HEK293 (cell line): Measurements from ENCODE around the gene C1orf21.

Source experiments
- BCL11B ChIP-seq: fragments of 450-650 bp; formaldehyde crosslinking; IDR thresholded peaks from 2 replicates; pipeline ENCODE4 v1.5.1; 2016; ENCODE audit warnings: low read depth, missing biosample characterization, missing genetic modification characterization
- IKZF3 ChIP-seq: fragments of 450-650 bp; IDR thresholded peaks from 2 replicates; pipeline ENCODE4 v1.5.0; 2018; ENCODE audit warnings: missing biosample characterization, mild to moderate bottlenecking, missing genetic modification characterization, moderate library complexity
- MEIS1 ChIP-seq: sonication (generic); formaldehyde crosslinking; IDR thresholded peaks from 2 replicates; pipeline ENCODE4 v1.8.1; 2022; ENCODE audit warnings: missing genetic modification reagents, mild to moderate bottlenecking, borderline replicate concordance
- OVOL3 ChIP-seq: fragments of 450-650 bp; formaldehyde crosslinking; IDR thresholded peaks from 2 replicates; pipeline ENCODE4 v1.5.1; 2016; ENCODE audit warnings: missing biosample characterization, missing genetic modification characterization
- SCRT2 ChIP-seq: fragments of 450-650 bp; formaldehyde crosslinking; IDR thresholded peaks from 2 replicates; pipeline ENCODE4 v1.5.1; 2016; ENCODE audit warnings: missing biosample characterization, missing genetic modification characterization
- ZBTB1 ChIP-seq: fragments of 450-650 bp; formaldehyde crosslinking; IDR thresholded peaks from 2 replicates; pipeline ENCODE4 v1.5.1; 2016; ENCODE audit warnings: missing biosample characterization, missing genetic modification characterization
- ZNF211 ChIP-seq: fragments of 450-650 bp; formaldehyde crosslinking; IDR thresholded peaks from 2 replicates; pipeline ENCODE4 v1.5.1; 2016; ENCODE audit warnings: low read depth, missing biosample characterization, missing genetic modification characterization
- ZNF23 ChIP-seq: fragments of 450-650 bp; formaldehyde crosslinking; IDR thresholded peaks from 2 replicates; pipeline ENCODE4 v1.5.1; 2016; ENCODE audit warnings: missing biosample characterization, missing genetic modification characterization, borderline replicate concordance
- ZNF274 ChIP-seq, 2 experiments: fragments of 200-500 bp in 1 of 2; fragments of 450-650 bp in 1 of 2; sonication (Bioruptor generic) in 1 of 2; formaldehyde crosslinking in 1 of 2; IDR thresholded peaks; 2 replicates each; pipeline versions ENCODE4 v1.5.1 to v1.6.1; 2014 to 2016; ENCODE audit warnings: borderline replicate concordance in 1 of 2, inconsistent platforms in 1 of 2, low read length in 1 of 2, missing biosample characterization in 1 of 2, missing genetic modification characterization in 1 of 2
- ZNF302 ChIP-seq: fragments of 450-650 bp; formaldehyde crosslinking; IDR thresholded peaks from 2 replicates; pipeline ENCODE4 v1.5.1; 2016; ENCODE audit warnings: missing biosample characterization, missing genetic modification characterization, low read depth
- ZNF394 ChIP-seq: fragments of 450-650 bp; formaldehyde crosslinking; IDR thresholded peaks from 2 replicates; pipeline ENCODE4 v1.5.1; 2016; ENCODE audit warnings: missing biosample characterization, missing genetic modification characterization, mild to moderate bottlenecking, moderate library complexity, borderline replicate concordance
- ZNF426 ChIP-seq: fragments of 450-650 bp; formaldehyde crosslinking; IDR thresholded peaks from 2 replicates; pipeline ENCODE4 v1.5.1; 2017; ENCODE audit warnings: missing biosample characterization, missing genetic modification characterization, mild to moderate bottlenecking, inconsistent platforms, moderate library complexity
- ZNF510 ChIP-seq: fragments of 450-650 bp; formaldehyde crosslinking; IDR thresholded peaks from 2 replicates; pipeline ENCODE4 v1.5.1; 2018; ENCODE audit warnings: mild to moderate bottlenecking, missing genetic modification characterization, missing biosample characterization; ENCODE audit not compliant: insufficient replicate concordance
- ZNF514 ChIP-seq: fragments of 450-650 bp; formaldehyde crosslinking; IDR thresholded peaks from 2 replicates; pipeline ENCODE4 v1.5.1; 2016; ENCODE audit warnings: missing biosample characterization, missing genetic modification characterization
- ZNF529 ChIP-seq: fragments of 450-650 bp; formaldehyde crosslinking; IDR thresholded peaks from 2 replicates; pipeline ENCODE4 v1.5.1; 2017; ENCODE audit warnings: missing genetic modification characterization, missing biosample characterization; ENCODE audit not compliant: insufficient replicate concordance
- ZNF623 ChIP-seq: fragments of 450-650 bp; formaldehyde crosslinking; IDR thresholded peaks from 2 replicates; pipeline ENCODE4 v1.5.1; 2016; ENCODE audit warnings: missing biosample characterization, missing genetic modification characterization
- ZNF626 ChIP-seq: fragments of 450-650 bp; sonication (Bioruptor Pico); formaldehyde crosslinking; IDR thresholded peaks from 2 replicates; pipeline ENCODE4 v1.5.1; 2018; ENCODE audit warnings: missing biosample characterization, missing genetic modification characterization, inconsistent platforms
- ZNF629 ChIP-seq: fragments of 450-650 bp; formaldehyde crosslinking; IDR thresholded peaks from 2 replicates; pipeline ENCODE4 v1.5.1; 2017; ENCODE audit warnings: missing biosample characterization, missing genetic modification characterization
- ZSCAN30 ChIP-seq: fragments of 450-650 bp; IDR thresholded peaks from 2 replicates; pipeline ENCODE4 v1.5.1; 2018; ENCODE audit warnings: missing biosample characterization, mild to moderate bottlenecking, missing genetic modification characterization, moderate library complexity
- TF ChIP-seq, protein P1 (sequence below): fragments of 450-650 bp; formaldehyde crosslinking; IDR thresholded peaks from 2 replicates; pipeline ENCODE4 v1.5.1; 2016; ENCODE audit warnings: missing biosample characterization, missing genetic modification characterization
- TF ChIP-seq, protein P2 (sequence below): fragments of 450-650 bp; formaldehyde crosslinking; IDR thresholded peaks from 2 replicates; pipeline ENCODE4 v1.5.1; 2017; ENCODE audit warnings: missing biosample characterization, missing genetic modification characterization
- TF ChIP-seq, protein P3 (sequence below): fragments of 450-650 bp; formaldehyde crosslinking; IDR thresholded peaks from 2 replicates; pipeline ENCODE4 v1.5.1; 2016; ENCODE audit warnings: missing biosample characterization, missing genetic modification characterization
- TF ChIP-seq, protein P4 (sequence below): fragments of 450-650 bp; IDR thresholded peaks from 2 replicates; pipeline ENCODE4 v1.5.1; 2018; ENCODE audit warnings: missing biosample characterization, missing genetic modification characterization
- TF ChIP-seq, protein P5 (sequence below): fragments of 450-650 bp; formaldehyde crosslinking; IDR thresholded peaks from 2 replicates; pipeline ENCODE4 v1.5.1; 2016; ENCODE audit warnings: missing biosample characterization, missing genetic modification characterization
- TF ChIP-seq, protein P6 (sequence below): fragments of 450-650 bp; formaldehyde crosslinking; IDR thresholded peaks from 2 replicates; pipeline ENCODE4 v1.5.1; 2017; ENCODE audit warnings: missing biosample characterization, missing genetic modification characterization
- TF ChIP-seq, protein P7 (sequence below): fragments of 450-650 bp; formaldehyde crosslinking; IDR thresholded peaks from 2 replicates; pipeline ENCODE4; 2016; ENCODE audit warnings: missing biosample characterization, missing genetic modification characterization
- TF ChIP-seq, protein P8 (sequence below): fragments of 450-650 bp; formaldehyde crosslinking; IDR thresholded peaks from 2 replicates; pipeline ENCODE4 v1.5.1; 2016; ENCODE audit warnings: missing biosample characterization, missing genetic modification characterization

C1orf21 gene

DNA sequence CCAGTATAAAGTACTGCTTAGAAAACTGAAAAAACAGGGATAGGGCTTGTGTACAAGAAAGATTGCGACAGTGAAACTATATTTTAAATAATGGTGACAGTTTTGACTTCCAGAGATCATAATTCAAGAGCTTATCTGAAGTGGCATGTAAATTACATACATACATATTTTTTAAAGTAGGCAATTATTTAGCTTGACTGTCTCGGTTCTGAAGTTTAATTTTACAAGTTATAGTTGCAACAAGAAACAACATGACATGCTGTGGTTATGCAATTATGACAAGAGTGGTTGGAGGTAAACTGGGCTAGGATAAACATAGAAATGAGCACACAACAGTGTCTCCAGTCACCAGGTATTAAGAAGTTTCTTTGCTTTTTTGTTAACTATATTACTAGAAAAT, 4.1 kb downstream of the C1orf21 start (continued):
- TF ChIP-seq ZNF510 (tag by site-specific recombination) (no peak), IKZF3 (tag by site-specific recombination) (peak; percentile 45; the same call in 1 of the 2 replicates), ZNF623 (tag by site-specific recombination) (no peak), ZNF529 (no peak), ZNF274 (IDR thresholded peaks at IDR 0.05; ENCODE audit: low read length) (no peak), ZNF274 (tag by site-specific recombination; IDR thresholded peaks at IDR 0.05; ENCODE audit: borderline replicate concordance) (no peak), MEIS1 (no peak), ZNF211 (no peak), ZNF426 (tag by site-specific recombination) (no peak), ZNF23 (no peak), BCL11B (tag by site-specific recombination) (no peak), ZNF629 (tag by site-specific recombination) (peak; percentile 44; the same call in 1 of the 2 replicates), SCRT2 (tag by site-specific recombination) (peak; percentile 33; the same call in 1 of the 2 replicates), ZNF514 (tag by site-specific recombination) (no peak), ZNF626 (no peak), ZSCAN30 (tag by site-specific recombination) (no peak), ZNF302 (tag by site-specific recombination) (no peak), OVOL3 (tag by site-specific recombination) (no peak), ZNF394 (tag by site-specific recombination) (no peak), ZBTB1 (tag by site-specific recombination) (no peak)
- TF ChIP-seq, protein P1, sequence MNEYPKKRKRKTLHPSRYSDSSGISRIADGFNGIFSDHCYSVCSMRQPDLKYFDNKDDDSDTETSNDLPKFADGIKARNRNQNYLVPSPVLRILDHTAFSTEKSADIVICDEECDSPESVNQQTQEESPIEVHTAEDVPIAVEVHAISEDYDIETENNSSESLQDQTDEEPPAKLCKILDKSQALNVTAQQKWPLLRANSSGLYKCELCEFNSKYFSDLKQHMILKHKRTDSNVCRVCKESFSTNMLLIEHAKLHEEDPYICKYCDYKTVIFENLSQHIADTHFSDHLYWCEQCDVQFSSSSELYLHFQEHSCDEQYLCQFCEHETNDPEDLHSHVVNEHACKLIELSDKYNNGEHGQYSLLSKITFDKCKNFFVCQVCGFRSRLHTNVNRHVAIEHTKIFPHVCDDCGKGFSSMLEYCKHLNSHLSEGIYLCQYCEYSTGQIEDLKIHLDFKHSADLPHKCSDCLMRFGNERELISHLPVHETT, result no peak
- TF ChIP-seq, protein P2, sequence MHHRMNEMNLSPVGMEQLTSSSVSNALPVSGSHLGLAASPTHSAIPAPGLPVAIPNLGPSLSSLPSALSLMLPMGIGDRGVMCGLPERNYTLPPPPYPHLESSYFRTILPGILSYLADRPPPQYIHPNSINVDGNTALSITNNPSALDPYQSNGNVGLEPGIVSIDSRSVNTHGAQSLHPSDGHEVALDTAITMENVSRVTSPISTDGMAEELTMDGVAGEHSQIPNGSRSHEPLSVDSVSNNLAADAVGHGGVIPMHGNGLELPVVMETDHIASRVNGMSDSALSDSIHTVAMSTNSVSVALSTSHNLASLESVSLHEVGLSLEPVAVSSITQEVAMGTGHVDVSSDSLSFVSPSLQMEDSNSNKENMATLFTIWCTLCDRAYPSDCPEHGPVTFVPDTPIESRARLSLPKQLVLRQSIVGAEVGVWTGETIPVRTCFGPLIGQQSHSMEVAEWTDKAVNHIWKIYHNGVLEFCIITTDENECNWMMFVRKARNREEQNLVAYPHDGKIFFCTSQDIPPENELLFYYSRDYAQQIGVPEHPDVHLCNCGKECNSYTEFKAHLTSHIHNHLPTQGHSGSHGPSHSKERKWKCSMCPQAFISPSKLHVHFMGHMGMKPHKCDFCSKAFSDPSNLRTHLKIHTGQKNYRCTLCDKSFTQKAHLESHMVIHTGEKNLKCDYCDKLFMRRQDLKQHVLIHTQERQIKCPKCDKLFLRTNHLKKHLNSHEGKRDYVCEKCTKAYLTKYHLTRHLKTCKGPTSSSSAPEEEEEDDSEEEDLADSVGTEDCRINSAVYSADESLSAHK, result no peak
- TF ChIP-seq, protein P3, sequence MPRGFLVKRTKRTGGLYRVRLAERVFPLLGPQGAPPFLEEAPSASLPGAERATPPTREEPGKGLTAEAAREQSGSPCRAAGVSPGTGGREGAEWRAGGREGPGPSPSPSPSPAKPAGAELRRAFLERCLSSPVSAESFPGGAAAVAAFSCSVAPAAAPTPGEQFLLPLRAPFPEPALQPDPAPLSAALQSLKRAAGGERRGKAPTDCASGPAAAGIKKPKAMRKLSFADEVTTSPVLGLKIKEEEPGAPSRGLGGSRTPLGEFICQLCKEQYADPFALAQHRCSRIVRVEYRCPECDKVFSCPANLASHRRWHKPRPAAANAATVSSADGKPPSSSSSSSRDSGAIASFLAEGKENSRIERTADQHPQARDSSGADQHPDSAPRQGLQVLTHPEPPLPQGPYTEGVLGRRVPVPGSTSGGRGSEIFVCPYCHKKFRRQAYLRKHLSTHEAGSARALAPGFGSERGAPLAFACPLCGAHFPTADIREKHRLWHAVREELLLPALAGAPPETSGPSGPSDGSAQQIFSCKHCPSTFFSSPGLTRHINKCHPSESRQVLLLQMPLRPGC, result no peak
- TF ChIP-seq, protein P4, sequence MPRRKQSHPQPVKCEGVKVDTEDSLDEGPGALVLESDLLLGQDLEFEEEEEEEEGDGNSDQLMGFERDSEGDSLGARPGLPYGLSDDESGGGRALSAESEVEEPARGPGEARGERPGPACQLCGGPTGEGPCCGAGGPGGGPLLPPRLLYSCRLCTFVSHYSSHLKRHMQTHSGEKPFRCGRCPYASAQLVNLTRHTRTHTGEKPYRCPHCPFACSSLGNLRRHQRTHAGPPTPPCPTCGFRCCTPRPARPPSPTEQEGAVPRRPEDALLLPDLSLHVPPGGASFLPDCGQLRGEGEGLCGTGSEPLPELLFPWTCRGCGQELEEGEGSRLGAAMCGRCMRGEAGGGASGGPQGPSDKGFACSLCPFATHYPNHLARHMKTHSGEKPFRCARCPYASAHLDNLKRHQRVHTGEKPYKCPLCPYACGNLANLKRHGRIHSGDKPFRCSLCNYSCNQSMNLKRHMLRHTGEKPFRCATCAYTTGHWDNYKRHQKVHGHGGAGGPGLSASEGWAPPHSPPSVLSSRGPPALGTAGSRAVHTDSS (tag by site-specific recombination), result no peak
- TF ChIP-seq, protein P5, sequence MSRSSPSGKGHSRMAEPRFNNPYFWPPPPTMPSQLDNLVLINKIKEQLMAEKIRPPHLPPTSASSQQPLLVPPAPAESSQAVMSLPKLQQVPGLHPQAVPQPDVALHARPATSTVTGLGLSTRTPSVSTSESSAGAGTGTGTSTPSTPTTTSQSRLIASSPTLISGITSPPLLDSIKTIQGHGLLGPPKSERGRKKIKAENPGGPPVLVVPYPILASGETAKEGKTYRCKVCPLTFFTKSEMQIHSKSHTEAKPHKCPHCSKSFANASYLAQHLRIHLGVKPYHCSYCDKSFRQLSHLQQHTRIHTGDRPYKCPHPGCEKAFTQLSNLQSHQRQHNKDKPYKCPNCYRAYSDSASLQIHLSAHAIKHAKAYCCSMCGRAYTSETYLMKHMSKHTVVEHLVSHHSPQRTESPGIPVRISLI (tag by site-specific recombination), result no peak
- TF ChIP-seq, protein P6, sequence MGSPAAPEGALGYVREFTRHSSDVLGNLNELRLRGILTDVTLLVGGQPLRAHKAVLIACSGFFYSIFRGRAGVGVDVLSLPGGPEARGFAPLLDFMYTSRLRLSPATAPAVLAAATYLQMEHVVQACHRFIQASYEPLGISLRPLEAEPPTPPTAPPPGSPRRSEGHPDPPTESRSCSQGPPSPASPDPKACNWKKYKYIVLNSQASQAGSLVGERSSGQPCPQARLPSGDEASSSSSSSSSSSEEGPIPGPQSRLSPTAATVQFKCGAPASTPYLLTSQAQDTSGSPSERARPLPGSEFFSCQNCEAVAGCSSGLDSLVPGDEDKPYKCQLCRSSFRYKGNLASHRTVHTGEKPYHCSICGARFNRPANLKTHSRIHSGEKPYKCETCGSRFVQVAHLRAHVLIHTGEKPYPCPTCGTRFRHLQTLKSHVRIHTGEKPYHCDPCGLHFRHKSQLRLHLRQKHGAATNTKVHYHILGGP (tag by site-specific recombination), result peak; percentile 73
- TF ChIP-seq, protein P7, sequence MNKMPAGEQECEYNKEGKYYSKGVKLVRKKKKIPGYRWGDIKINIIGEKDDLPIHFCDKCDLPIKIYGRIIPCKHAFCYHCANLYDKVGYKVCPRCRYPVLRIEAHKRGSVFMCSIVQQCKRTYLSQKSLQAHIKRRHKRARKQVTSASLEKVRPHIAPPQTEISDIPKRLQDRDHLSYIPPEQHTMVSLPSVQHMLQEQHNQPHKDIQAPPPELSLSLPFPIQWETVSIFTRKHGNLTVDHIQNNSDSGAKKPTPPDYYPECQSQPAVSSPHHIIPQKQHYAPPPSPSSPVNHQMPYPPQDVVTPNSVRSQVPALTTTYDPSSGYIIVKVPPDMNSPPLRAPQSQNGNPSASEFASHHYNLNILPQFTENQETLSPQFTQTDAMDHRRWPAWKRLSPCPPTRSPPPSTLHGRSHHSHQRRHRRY (tag by site-specific recombination), result no peak
- TF ChIP-seq, protein P8, sequence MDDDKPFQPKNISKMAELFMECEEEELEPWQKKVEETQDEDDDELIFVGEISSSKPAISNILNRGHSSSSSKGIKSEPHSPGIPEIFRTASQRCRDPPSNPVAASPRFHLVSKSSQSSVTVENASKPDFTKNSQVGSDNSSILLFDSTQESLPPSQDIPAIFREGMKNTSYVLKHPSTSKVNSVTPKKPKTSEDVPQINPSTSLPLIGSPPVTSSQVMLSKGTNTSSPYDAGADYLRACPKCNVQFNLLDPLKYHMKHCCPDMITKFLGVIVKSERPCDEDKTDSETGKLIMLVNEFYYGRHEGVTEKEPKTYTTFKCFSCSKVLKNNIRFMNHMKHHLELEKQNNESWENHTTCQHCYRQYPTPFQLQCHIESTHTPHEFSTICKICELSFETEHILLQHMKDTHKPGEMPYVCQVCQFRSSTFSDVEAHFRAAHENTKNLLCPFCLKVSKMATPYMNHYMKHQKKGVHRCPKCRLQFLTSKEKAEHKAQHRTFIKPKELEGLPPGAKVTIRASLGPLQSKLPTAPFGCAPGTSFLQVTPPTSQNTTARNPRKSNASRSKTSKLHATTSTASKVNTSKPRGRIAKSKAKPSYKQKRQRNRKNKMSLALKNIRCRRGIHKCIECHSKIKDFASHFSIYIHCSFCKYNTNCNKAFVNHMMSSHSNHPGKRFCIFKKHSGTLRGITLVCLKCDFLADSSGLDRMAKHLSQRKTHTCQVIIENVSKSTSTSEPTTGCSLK (tag by site-specific recombination), result no peak
